Adipose tissue (tissue), 3 donors: ENCODE measurements around the gene CAMTA1. TPM values are rescaled to one million over a fixed set of nuclear protein-coding genes. Genes with fewer than 3 reads are reported as not detected.

Source experiments
- H3K27ac ChIP-seq: one replicate; pipeline ENCODE4 v1.5.1; 2013; ENCODE audit warnings: low read depth, low read length
- WGBS, 3 donors: extraction: QIAGEN DNeasy Blood & Tissue Kit; methylation state at CpG; one replicate each; pipeline ENCODE4 v1.1.7; 2013; 5-methylcytosine and 5-hydroxymethylcytosine counted together
- polyA plus RNA-seq, 3 donors: library from polyadenylated mRNA; stranded (reverse); fragments of 200-250 nt; gene quantifications; one replicate each; pipeline ENCODE4 v1.2.3, GENCODE V29; 2013
- donor health status: healthy with polysubstance abuse.
- donor health status: Bipolar disorder and iron deficiency.
- donor health status: healthy.

The CAMTA1 gene
- polyA plus RNA-seq, 3 donors, result 25.7 to 111 (median 60.2) TPM

- no peak overlapping the region for H3K27ac ChIP-seq
- 55 to 65% (median 59%) methylated on average over 22 of the region's 22 CpGs for WGBS, 3 donors
Measured at GRCh38 chr1:7247791-7248548, 462.7 kb downstream of the CAMTA1 start.

DNA sequence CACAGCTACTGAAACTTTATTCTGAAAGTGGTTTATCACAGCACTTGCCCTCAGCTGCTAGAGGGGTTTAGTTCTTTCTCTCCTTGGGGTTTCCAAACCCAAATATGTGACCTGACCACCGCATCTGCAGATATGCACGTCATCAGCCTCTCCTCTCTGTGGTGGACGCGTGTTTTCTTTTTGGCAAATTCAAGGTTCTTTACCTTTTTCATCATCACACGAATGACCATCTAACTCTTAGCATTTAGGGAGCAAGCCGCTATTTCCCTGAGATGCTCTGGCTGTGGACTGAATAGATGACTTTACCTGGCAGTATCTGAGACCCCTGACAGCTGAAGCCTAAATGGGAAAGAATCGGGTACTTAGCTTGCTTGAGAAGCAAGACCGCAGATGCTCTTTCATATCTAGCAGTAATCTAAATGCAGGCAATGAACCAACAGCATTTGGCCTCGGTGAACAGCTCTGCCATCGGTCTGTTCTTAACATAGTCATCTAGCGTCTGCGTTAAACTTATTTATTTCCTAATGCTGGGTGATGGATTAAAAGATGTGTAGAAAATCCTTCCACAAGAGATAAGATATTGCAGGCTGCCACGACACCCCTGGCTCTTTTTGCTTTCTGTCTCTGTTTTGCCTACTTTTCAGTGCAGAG lies 463.4 kb downstream of the CAMTA1 start:
- no peak overlapping the region for H3K27ac ChIP-seq
- WGBS, 3 donors, result 78 to 85% (median 85%) methylated on average over 13 of the region's 13 CpGs

GRCh38 chr1:7249516-7249915 lies 464.3 kb downstream of the CAMTA1 start:
- H3K27ac ChIP-seq, result no peak overlapping the region
- 64 to 81% (median 77%) methylated on average over 3 of the region's 3 CpGs for WGBS, 3 donors

GRCh38 chr1:7250176-7250575 lies 464.9 kb downstream of the CAMTA1 start:
- WGBS, 3 donors, result 84 to 92% (median 87%) methylated on average over 10 of the region's 10 CpGs
- H3K27ac ChIP-seq, result no peak overlapping the region

GRCh38 chr1:7250597-7251453 lies 465.6 kb downstream of the CAMTA1 start:
- WGBS, 3 donors, result 68 to 78% (median 71%) methylated on average over 21 to 22 of the region's 22 CpGs
- H3K27ac ChIP-seq, result no peak overlapping the region

DNA sequence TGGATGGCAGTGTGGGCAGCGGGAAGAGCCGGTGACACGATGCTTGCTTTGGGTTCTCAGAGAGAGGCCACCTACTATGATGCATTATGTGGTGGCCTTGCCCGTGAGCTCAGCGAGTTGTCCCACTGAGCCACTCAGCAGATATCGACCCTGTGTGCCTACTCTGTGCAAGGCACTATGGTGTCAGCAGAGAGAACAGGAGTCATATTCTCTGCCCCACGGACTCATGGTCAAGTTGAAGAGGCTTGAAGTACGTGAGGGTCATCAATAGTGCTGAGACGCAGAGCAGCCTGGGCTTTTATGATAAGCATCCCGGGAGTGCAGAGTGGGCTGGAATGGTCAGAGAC lies 466.2 kb downstream of the CAMTA1 start:
- WGBS, 3 donors, result 82 to 91% (median 90%) methylated on average over 10 of the region's 10 CpGs
- H3K27ac ChIP-seq, result no peak overlapping the region

DNA sequence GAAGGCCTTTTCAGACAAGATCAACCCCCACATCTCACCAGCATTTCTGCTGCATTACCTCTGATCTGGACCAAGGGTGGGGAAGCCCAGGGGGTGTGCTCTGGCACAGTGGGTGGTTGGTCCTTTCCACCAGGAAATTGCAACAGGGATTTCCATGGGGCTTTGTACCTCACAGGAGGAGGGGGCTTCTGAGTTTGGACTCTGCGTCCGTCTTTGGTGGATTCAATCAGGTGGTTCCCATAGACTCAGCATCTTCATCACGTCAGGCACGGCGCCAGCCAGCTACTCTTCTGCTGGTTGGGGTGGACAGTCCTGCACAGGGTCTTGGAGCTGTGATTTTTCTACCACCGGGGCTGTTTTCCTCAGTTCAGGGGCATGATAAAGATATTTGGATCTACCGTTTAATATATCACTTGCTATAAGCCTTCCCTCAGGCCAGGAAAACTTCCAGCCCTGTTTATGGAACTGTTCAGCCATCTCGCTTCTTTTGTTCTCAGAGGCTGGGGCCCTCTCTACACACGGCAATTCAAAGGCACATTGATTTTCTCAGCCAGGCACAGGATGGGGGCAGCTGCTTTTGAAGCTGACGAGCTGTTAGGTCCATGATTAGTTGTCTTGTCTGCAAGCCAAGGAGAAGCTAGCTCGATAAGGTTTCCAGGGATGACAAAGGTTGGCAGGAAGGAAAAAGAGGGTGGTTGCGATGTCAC lies 467.3 kb downstream of the CAMTA1 start:
- WGBS, 3 donors, result 70 to 76% (median 73%) methylated on average over 12 of the region's 12 CpGs
- no peak overlapping the region for H3K27ac ChIP-seq

GRCh38 chr1:7253118-7253480 lies 467.8 kb downstream of the CAMTA1 start:
- WGBS, 3 donors, result 89 to 93% (median 90%) methylated on average over 4 of the region's 4 CpGs
- H3K27ac ChIP-seq, result no peak overlapping the region

GRCh38 chr1:7253988-7254587 lies 468.8 kb downstream of the CAMTA1 start:
- H3K27ac ChIP-seq, result no peak overlapping the region
- WGBS, 3 donors, result 81 to 88% (median 81%) methylated on average over 11 of the region's 11 CpGs

- H3K27ac ChIP-seq, result no peak overlapping the region
- WGBS, 3 donors, result 72 to 75% (median 73%) methylated on average over 13 of the region's 13 CpGs
Measured at GRCh38 chr1:7255303-7256058, 470.2 kb downstream of the CAMTA1 start.

DNA sequence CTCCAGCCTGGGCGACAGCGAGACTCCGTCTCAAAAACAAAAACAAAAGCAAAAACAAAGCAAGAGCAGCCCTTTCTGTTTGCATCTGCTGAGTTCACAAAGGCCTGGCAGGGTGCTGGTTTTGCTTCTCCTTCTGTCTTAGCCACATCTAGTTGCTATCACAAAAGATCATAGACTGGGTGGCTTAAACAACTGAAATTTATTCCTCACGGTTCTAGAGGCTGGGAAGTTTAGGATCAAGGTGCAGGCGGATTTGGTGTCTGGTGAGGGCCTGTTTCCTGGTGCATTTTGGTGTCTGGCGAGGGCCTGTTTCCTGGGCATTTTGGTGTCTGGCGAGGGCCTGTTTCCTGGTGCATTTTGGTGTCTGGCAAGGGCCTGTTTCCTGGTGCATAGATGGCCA lies 471.3 kb downstream of the CAMTA1 start:
- H3K27ac ChIP-seq, result no peak overlapping the region
- WGBS, 3 donors, result 87 to 88% (median 87%) methylated on average over 7 of the region's 7 CpGs

- WGBS, 3 donors, result 70 to 78% (median 75%) methylated on average over 10 of the region's 10 CpGs
- H3K27ac ChIP-seq, result no peak overlapping the region
Measured at GRCh38 chr1:7257225-7257624, 472.0 kb downstream of the CAMTA1 start.

GRCh38 chr1:7258589-7259135 lies 473.4 kb downstream of the CAMTA1 start:
- no peak overlapping the region for H3K27ac ChIP-seq
- WGBS, 3 donors, result 79 to 89% (median 86%) methylated on average over 19 of the region's 19 CpGs

GRCh38 chr1:7259955-7260354 lies 474.7 kb downstream of the CAMTA1 start:
- 88 to 90% (median 89%) methylated on average over 5 of the region's 5 CpGs for WGBS, 3 donors
- no peak overlapping the region for H3K27ac ChIP-seq

- 74 to 93% (median 87%) methylated on average over 8 of the region's 8 CpGs for WGBS, 3 donors
- H3K27ac ChIP-seq, result no peak overlapping the region
Measured at GRCh38 chr1:7261490-7261889, 476.2 kb downstream of the CAMTA1 start.

DNA sequence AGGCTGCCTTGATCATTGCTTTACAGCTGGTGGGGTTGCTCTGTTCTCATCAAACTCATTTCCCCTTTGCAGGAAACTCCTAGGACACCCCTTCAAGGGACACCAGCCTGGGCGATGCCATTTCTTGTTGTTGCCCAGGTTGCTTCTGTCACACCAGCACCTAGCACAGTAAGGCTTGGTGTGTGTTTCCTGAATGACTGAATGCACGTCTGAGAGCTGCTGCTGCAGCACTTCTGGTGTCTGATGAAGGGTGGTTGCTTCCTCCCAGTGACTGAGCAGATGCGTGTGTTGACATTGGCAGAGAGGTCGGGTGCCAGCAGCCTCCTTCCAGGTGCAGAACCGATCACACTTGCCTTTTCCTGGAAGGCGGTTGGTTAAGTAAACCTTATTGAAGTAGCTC lies 477.4 kb downstream of the CAMTA1 start:
- H3K27ac ChIP-seq, result no peak overlapping the region
- WGBS, 3 donors, result 33 to 43% (median 38%) methylated on average over 6 of the region's 6 CpGs
